Testis (tissue), 2 donors: Measurements from ENCODE around the gene TRPV5.

ENCODE experiments used
- POLR2A ChIP-seq: fragments of 450-650 bp; IDR thresholded peaks from one replicate; pipeline ENCODE4 v1.6.1; 2017; ENCODE audit warnings: antibody characterized with exemption, mild to moderate bottlenecking, moderate library complexity
- TF ChIP-seq, protein P1 (sequence below), 3 experiments: fragments of 450-650 bp in 2 of 3; fragments of 200-600 bp in 1 of 3; sonication (generic) in 1 of 3; IDR thresholded peaks; one replicate each; pipeline ENCODE4 v1.5.1; 2016 to 2019; ENCODE audit warnings: antibody characterized with exemption in 3 of 3, mild to moderate bottlenecking in 2 of 3, moderate library complexity in 1 of 3

DNA sequence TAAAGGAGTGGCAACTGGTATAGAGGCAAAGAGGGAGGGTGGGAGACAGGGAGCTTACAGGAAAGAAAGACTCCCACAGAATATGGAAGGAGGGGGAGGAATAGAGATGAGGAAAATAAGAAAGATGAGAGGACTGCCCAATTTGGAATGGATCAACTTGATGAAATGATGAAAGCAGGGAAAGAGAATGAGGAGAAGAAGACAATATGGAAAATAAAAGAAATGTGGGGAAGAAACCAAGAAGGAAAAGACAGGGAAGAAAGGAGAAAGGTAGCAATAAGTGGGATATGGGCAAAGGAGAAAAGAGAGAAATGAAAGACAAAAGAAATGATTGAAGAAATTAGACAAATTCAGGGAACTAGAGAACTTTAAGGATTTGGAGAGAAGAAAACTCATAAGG lies 25.7 kb upstream of the TRPV5 start:
- TF ChIP-seq, protein P1, sequence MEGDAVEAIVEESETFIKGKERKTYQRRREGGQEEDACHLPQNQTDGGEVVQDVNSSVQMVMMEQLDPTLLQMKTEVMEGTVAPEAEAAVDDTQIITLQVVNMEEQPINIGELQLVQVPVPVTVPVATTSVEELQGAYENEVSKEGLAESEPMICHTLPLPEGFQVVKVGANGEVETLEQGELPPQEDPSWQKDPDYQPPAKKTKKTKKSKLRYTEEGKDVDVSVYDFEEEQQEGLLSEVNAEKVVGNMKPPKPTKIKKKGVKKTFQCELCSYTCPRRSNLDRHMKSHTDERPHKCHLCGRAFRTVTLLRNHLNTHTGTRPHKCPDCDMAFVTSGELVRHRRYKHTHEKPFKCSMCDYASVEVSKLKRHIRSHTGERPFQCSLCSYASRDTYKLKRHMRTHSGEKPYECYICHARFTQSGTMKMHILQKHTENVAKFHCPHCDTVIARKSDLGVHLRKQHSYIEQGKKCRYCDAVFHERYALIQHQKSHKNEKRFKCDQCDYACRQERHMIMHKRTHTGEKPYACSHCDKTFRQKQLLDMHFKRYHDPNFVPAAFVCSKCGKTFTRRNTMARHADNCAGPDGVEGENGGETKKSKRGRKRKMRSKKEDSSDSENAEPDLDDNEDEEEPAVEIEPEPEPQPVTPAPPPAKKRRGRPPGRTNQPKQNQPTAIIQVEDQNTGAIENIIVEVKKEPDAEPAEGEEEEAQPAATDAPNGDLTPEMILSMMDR (IDR thresholded peaks at IDR 0.05): no peak
- no peak for TF ChIP-seq POLR2A
